ENCODE measurements around the gene GRID1.

GRCh38 chr10:86370006-86370585 lies 3.5 kb upstream of the GRID1 start:
- TF ChIP-seq CTCF (IDR thresholded peaks at IDR 0.05) (no peak), POLR2A (IDR thresholded peaks at IDR 0.05) (no peak)

Data from thyroid gland (tissue), 4 donors.